GM12864 (cell line): ENCODE data around the gene RPL36A.
A peak's percentile ranks its signal among the peaks of the same experiment; 100 is the strongest.

Experiments used
- DNase-seq: peaks from one replicate; pipeline ENCODE4 v3.0.0-alpha.2; 2011; ENCODE audit warnings: low read depth
- H3K4me3 ChIP-seq: 2 replicates; pipeline ENCODE4 v1.5.1; 2011; ENCODE audit warnings: mild to moderate bottlenecking, low read depth, low read length, control low read depth
- CTCF ChIP-seq: IDR thresholded peaks from 2 replicates; pipeline ENCODE4 v1.5.1; 2011; ENCODE audit warnings: low read depth, mild to moderate bottlenecking, moderate library complexity, low read length, control low read depth, inconsistent platforms; ENCODE audit errors: missing control alignments

Gene RPL36A

GRCh38 chrX:101393530-101394305 lies 2.9 kb downstream of the RPL36A start:
- no peak for DNase-seq
- no peak for TF ChIP-seq CTCF
- H3K4me3 ChIP-seq: peak overlapping the region; percentile 66; the same call in 1 of the 2 replicates

DNA sequence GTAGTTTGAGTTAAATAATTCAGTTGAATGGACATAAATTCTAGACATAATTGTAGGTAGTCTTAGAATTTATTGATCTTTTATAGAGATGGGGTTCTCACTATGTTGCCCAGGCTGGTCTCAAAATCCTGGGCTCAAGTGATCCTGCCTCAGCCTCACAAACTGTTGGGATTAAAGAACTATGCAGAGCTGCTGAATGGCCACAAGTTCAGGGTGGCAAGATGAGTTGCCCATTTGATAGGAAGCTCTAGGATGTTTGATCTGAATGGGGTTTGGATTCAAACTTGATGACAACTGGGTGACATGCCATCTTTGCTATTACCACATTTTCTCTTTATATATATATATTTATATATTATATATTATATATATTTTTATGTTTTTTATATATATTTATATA lies 3.6 kb downstream of the RPL36A start:
- DNase-seq: no peak
- no peak for TF ChIP-seq CTCF
- H3K4me3 ChIP-seq: no peak overlapping the region

- H3K4me3 ChIP-seq: no peak overlapping the region
- no peak for TF ChIP-seq CTCF
- no peak for DNase-seq
Measured at GRCh38 chrX:101395789-101396188, 5.0 kb downstream of the RPL36A start.

DNA sequence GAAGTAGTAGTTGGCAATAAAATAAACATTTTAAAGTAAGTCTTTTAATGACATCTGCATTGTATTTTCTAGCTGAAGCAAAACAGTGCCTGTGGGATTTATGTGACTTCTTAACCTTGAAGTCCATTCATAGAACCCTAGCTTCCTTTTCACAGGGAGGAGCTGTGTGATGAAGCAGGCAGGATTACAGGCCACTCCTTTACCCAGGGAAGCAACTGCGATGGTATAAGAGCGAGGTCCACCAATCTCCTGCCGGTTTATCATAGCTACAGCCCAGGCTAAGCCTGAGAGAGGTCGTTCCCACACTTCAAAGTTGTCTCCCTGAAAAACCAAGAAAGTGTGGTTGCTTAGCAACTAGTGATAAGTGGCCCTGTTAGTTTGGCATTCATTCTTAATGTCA lies 7.0 kb downstream of the RPL36A start:
- no peak for TF ChIP-seq CTCF
- H3K4me3 ChIP-seq: no peak overlapping the region
- no peak for DNase-seq

- DNase-seq: no peak
- H3K4me3 ChIP-seq: no peak overlapping the region
- no peak for TF ChIP-seq CTCF
Measured at GRCh38 chrX:101398694-101399093, 7.9 kb downstream of the RPL36A start.

DNA sequence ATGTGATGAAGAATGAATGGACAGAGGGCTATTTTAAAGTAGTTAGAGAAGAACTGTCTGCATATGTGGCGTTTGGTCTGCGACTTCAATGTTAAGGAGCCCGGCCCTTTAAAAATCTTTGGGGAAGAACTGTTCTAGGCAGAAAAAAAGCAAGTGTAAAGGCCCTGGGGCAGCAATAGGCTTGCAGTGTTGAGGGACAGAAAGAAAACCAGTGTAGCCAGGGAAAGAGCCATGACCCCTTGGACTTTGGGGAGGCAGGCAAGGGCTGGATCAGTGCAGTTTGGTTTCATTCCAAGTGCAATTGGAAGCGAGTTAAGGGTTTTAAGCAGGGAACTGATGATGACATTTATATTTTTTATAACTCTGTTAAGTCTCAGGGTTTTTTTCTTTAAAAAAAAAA lies 9.0 kb downstream of the RPL36A start:
- no peak for TF ChIP-seq CTCF
- no peak for DNase-seq
- H3K4me3 ChIP-seq: no peak overlapping the region

- TF ChIP-seq CTCF: no peak
- H3K4me3 ChIP-seq: peak overlapping the region; percentile 89
- DNase-seq: no peak
Measured at GRCh38 chrX:101407167-101407747, 16.4 kb downstream of the RPL36A start.
